ENCODE results near the gene CD55.

DNA sequence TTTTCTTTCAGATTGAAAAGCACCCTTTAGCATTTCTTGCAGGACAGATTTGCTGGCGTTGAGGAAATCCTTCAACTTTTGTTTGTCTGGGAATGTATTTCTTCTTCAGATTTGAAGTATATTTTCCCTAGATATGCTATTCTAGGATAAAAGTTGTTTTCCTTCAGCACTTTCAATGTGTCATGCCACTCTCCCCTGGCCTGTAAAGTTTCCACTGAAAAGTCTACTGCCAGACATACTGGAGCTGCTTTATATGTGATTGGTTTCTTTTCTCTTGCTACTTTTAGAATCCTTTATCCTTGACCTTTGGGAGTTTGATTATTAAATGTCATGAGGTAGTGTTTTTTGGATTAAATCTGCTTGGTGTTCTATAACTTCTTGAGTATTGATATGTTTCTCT, 44.2 kb upstream of the CD55 start:
- TF ChIP-seq, protein P1, sequence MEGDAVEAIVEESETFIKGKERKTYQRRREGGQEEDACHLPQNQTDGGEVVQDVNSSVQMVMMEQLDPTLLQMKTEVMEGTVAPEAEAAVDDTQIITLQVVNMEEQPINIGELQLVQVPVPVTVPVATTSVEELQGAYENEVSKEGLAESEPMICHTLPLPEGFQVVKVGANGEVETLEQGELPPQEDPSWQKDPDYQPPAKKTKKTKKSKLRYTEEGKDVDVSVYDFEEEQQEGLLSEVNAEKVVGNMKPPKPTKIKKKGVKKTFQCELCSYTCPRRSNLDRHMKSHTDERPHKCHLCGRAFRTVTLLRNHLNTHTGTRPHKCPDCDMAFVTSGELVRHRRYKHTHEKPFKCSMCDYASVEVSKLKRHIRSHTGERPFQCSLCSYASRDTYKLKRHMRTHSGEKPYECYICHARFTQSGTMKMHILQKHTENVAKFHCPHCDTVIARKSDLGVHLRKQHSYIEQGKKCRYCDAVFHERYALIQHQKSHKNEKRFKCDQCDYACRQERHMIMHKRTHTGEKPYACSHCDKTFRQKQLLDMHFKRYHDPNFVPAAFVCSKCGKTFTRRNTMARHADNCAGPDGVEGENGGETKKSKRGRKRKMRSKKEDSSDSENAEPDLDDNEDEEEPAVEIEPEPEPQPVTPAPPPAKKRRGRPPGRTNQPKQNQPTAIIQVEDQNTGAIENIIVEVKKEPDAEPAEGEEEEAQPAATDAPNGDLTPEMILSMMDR (IDR thresholded peaks at IDR 0.05), result no peak
- TF ChIP-seq POLR2AphosphoS5 (IDR thresholded peaks at IDR 0.05) (no peak), POLR2A (IDR thresholded peaks at IDR 0.05) (no peak)

All from suprapubic skin (tissue), 4 donors.